CD4-positive, alpha-beta T cell treated with Interleukin-2 at 100 ng/mL for 4 hours (primary cell): ENCODE measurements around the gene PTP4A1.
"Not testable (repeated sequence)": the region's sequence is repeated elsewhere in the genome, so short reads cannot be mapped to it uniquely, and the experiment has no call there.

Experiments
- DNase-seq: peaks from one replicate; pipeline ENCODE4 v3.0.0-alpha.2; 2020; ENCODE audit warnings: low spot score

PTP4A1 gene

DNA sequence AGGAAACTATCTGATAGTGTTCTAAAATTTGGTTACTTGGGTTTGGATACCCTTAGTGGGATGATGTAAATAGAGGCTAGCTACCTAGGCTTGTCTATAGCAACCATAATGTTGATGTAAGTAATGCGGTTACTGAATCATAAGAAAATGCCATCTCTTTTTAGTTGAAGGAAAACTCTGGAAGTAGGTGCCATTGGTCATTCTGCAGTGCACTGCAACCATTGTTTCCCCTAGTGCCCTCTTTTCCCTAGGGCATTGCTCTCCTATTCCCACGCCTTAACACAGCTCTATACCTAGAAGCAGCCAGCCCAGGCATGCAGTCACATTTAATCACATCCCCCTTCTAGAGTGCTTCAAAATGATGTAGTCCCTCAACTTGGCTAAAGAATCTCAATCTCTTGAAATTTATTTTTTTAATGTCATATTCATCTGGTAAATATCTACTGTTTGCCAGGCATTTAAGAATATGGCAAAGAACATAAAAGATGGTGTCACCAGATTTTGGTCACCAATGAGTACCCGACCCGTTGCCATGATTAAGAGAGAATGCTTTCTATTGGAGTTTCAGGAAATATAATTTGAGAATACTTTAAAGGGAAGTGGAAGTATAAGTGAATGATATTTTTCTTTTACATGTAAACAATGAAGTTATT lies 10.4 kb downstream of the PTP4A1 start:
- DNase-seq: no peak

- no peak for DNase-seq
Observed at GRCh38 chr6:63584125-63584514, 11.8 kb downstream of the PTP4A1 start.

DNA sequence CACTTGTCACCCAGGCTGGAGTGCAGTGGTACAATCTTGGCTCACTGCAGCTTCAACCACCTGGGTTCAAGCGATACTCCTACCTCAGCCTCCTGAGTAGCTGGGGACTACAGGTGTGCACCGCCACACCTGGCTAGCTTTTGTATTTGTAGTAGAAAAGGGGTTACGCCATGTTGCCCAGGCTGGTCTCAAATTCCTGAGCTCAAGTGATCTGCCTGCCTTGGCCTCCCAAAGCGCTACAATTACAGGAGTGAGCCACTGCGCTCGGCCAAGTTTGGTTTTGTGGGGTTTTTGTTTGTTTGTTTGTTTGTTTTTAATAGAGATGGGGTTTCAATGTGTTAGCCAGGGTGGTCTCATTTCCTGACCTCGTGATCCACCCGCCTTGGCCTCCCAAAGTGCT lies 12.3 kb downstream of the PTP4A1 start:
- DNase-seq: no peak

GRCh38 chr6:63585652-63586051 lies 13.4 kb downstream of the PTP4A1 start:
- DNase-seq: not testable (repeated sequence)

DNA sequence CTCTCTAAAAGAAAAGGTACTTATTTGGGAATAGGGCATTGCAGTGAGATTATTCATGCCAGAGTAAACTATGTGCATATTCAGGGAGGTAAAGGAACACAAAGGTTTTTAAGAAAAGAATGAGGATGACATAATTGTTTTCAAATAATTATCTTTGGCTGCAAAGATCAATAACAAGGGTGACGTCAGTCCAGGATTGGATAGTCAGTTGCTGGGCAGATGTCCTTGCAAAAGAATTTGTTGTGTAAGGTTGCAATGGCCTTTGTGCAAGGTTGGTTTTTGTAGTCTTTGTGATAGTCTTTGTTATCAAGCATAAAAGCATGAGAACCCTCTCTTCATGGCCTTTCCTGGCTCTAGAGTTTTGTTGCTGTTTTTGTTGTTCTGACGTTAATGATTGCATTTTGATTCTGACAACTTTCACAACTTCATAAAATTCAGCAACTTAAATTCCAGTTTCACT lies 17.7 kb downstream of the PTP4A1 start:
- no peak for DNase-seq

GRCh38 chr6:63592886-63593285 lies 20.6 kb downstream of the PTP4A1 start:
- no peak for DNase-seq

DNA sequence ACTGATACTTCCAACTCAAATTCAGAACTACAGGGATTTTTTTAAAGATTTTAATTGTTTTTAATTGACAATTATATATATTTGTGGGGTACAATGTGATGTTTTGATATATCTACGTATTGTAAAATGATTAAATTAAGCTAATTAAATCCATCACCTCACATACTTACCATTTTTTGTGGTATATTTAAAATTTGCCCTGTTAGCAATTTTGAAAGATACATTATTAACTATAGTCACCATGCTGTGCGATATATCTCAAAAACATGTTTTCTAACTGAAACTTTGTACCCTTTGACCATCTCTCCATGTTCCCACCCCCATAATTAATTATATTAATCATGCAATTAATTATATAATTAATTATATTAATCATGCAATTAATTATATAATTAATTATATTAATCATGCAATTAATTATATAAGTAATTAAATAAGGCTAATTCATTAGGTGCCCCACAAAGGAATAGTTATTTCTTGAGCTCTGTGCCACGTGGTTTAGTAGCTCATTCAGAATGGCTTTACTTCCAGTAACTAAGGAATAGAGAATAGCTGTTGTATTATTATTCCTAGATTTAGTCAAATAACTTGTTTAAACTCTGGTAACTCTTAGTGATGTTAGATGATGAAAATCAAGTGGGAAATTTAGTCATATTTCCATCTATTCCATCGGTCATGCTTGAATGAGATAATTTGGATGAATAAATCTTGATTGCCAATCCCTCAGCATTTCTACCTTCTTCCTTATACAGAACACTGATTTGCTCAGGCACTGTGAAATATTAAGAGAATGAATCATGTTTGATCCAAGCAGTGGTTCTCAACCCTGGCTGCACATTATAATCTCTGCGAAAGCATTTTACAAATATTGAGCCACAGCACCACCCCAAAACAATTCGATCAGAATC lies 25.1 kb downstream of the PTP4A1 start:
- no peak for DNase-seq

DNA sequence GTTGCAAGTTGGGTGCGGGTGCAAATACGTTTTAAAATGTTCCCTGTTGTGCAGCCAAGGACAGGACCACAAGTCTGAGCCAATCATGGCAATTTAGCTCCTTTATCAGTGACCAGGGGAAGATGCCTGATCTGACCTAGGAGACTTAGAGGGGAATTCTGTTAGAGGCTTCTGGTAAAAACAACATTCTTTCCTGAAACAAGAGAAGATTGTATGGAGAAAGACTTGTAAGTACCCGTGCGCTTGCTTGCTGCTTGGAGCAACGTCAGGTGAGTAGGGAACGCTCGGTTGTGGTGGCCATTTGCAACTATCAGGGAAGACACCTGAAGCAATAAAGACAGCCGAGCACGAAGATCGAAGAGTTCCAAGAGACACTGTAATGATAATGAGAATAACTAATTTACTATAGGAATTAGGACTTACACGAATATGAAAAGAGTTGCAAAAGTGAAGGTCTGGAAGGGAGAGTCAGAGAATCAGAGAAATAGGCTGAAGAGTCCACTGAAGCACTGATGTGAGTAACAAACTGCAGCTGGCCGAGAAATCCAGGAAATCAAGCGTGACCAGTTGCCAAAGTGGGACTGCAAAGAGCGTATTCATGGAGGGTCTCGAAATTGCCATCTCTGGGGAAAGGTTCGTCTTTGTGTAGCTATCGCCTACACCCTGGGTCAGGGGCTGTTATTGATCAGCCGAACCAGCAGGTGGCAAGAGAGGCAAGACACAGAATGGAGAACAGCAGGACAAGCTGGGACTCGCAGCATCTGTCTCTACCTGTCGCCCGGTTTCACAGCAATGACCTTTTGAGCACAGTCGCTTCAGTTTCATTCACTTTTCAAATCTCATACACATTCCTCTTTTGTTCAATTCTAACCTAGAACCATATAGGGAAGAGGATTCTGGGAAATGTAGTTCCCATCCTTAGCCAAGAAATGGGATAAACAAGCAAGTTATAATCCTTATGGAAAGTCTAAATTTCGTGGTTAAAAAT lies 26.1 kb downstream of the PTP4A1 start:
- peak; percentile 84 for DNase-seq

- no peak for DNase-seq
Observed at GRCh38 chr6:63599243-63599642, 27.0 kb downstream of the PTP4A1 start.

GRCh38 chr6:63600136-63600535 lies 27.9 kb downstream of the PTP4A1 start:
- no peak for DNase-seq

- DNase-seq: no peak
Observed at GRCh38 chr6:63609231-63609630, 37.0 kb downstream of the PTP4A1 start.

GRCh38 chr6:63610944-63611343 lies 38.7 kb downstream of the PTP4A1 start:
- no peak for DNase-seq

GRCh38 chr6:63611560-63611959 lies 39.3 kb downstream of the PTP4A1 start:
- DNase-seq: no peak

- no peak for DNase-seq
Observed at GRCh38 chr6:63615590-63615989, 43.3 kb downstream of the PTP4A1 start.
